Astrocyte (in vitro differentiated cells and primary cell): ENCODE data around the gene CEP131.

Source experiments
- EZH2 ChIP-seq: IDR thresholded peaks from 2 replicates; pipeline ENCODE4 v1.6.1; 2012; ENCODE audit warnings: mild to moderate bottlenecking, low read length, inconsistent platforms; ENCODE audit not compliant: insufficient read depth
- TF ChIP-seq, protein P1 (sequence below): IDR thresholded peaks from 2 replicates; pipeline ENCODE4 v1.5.1; 2011; ENCODE audit warnings: low read depth, mild to moderate bottlenecking, inconsistent platforms, low read length, moderate library complexity; ENCODE audit not compliant: insufficient read depth

DNA sequence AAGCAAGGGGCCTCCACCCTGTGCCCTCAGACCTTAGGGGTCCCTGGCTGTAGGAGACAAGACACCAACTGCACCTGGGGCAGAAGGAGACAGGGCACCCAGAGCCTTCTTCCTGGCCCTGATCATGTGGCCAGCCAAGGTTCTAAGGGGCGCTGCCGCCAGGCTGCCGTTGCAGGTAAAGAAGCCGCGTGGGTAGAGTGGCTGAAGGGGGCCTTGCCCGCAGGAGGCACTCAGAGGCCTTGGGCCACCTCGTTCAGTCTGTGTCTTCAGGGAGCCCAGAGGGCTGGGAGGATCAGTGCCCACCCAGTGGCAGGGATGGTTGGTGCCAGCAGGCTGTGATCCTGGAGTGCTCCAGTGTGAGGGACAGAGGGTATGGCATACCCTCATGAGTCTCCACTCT, 55.1 kb downstream of the CEP131 start:
- no peak for TF ChIP-seq EZH2
- TF ChIP-seq, protein P1, sequence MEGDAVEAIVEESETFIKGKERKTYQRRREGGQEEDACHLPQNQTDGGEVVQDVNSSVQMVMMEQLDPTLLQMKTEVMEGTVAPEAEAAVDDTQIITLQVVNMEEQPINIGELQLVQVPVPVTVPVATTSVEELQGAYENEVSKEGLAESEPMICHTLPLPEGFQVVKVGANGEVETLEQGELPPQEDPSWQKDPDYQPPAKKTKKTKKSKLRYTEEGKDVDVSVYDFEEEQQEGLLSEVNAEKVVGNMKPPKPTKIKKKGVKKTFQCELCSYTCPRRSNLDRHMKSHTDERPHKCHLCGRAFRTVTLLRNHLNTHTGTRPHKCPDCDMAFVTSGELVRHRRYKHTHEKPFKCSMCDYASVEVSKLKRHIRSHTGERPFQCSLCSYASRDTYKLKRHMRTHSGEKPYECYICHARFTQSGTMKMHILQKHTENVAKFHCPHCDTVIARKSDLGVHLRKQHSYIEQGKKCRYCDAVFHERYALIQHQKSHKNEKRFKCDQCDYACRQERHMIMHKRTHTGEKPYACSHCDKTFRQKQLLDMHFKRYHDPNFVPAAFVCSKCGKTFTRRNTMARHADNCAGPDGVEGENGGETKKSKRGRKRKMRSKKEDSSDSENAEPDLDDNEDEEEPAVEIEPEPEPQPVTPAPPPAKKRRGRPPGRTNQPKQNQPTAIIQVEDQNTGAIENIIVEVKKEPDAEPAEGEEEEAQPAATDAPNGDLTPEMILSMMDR: no peak
